K562 (cell line): ENCODE data around the gene ESPN. TPM values are rescaled to one million over a fixed set of nuclear protein-coding genes. Genes with fewer than 3 reads are reported as not detected.

Source experiments
- CBX3 ChIP-seq, 2 experiments: IDR thresholded peaks; 1 replicate in 1 of 2; 2 replicates in 1 of 2; pipeline ENCODE4 v1.6.1; 2012; ENCODE audit warnings: inconsistent platforms in 2 of 2, low read length in 2 of 2, borderline replicate concordance in 1 of 2, control low read depth in 1 of 2
- CEBPG ChIP-seq, 3 experiments: fragments of 200-800 bp in 1 of 3; sonication (Bioruptor generic) in 1 of 3; sonication (generic) in 1 of 3; formaldehyde crosslinking in 1 of 3; IDR thresholded peaks in 2 of 3; conservative IDR thresholded peaks in 1 of 3; 2 replicates each; pipeline versions ENCODE4 v1.6.1 to v1.8.0; 2016 to 2022; ENCODE audit warnings: missing compliant biosample characterization in 2 of 3, missing genetic modification characterization in 2 of 3, mild to moderate bottlenecking in 1 of 3, missing genetic modification reagents in 1 of 3
- CTBP1 ChIP-seq: fragments of 450-650 bp; IDR thresholded peaks from 2 replicates; pipeline ENCODE4 v1.6.1; 2016; ENCODE audit warnings: borderline replicate concordance
- CXXC5 ChIP-seq: fragments of 250-450 bp; sonication (Bioruptor Pico); IDR thresholded peaks from 2 replicates; pipeline ENCODE4 v1.8.0; 2022; ENCODE audit warnings: inconsistent platforms, mild to moderate bottlenecking, moderate library complexity
- ELF2 ChIP-seq: fragments of 250-450 bp; sonication (Bioruptor Pico); IDR thresholded peaks from 2 replicates; pipeline ENCODE4 v1.5.0; 2021; ENCODE audit warnings: mild to moderate bottlenecking
- FOXJ3 ChIP-seq: sonication (generic); formaldehyde crosslinking; IDR thresholded peaks from 2 replicates; pipeline ENCODE4 v1.4.0; 2020; ENCODE audit warnings: mild to moderate bottlenecking, missing genetic modification reagents
- FOXK1 ChIP-seq: sonication (generic); formaldehyde crosslinking; IDR thresholded peaks from 2 replicates; pipeline ENCODE4 v1.8.0; 2022; ENCODE audit warnings: missing genetic modification reagents, mild to moderate bottlenecking, borderline replicate concordance
- KLF1 ChIP-seq: fragments of 450-650 bp; IDR thresholded peaks from 2 replicates; pipeline ENCODE4 v1.6.1; 2016; ENCODE audit warnings: missing genetic modification characterization, missing compliant biosample characterization
- NRF1 ChIP-seq, 2 experiments: fragments of 450-650 bp; IDR thresholded peaks in 1 of 2; conservative IDR thresholded peaks in 1 of 2; 2 replicates each; pipeline ENCODE4 v1.6.1; 2014; ENCODE audit warnings: mild to moderate bottlenecking in 2 of 2
- PHF20 ChIP-seq: fragments of 450-650 bp; IDR thresholded peaks from 2 replicates; pipeline ENCODE4 v1.6.1; 2018; ENCODE audit not compliant: partially characterized antibody
- PRDM10 ChIP-seq: fragments of 450-650 bp; IDR thresholded peaks from 2 replicates; pipeline ENCODE4 v1.6.1; 2018; ENCODE audit not compliant: partially characterized antibody
- RCOR1 ChIP-seq, 2 experiments: IDR thresholded peaks; 2 replicates each; pipeline ENCODE4 v1.6.1; 2012; ENCODE audit warnings: low read depth in 2 of 2, low read length in 2 of 2, borderline replicate concordance in 1 of 2, improper control_type of control experiment in 1 of 2
- TOE1 ChIP-seq, 2 experiments: fragments of 450-650 bp in 1 of 2; sonication (generic) in 1 of 2; formaldehyde crosslinking in 1 of 2; IDR thresholded peaks; 2 replicates each; pipeline versions ENCODE4 v1.7.1 to v1.8.0; 2016 to 2022; ENCODE audit warnings: borderline replicate concordance in 2 of 2, mild to moderate bottlenecking in 2 of 2, antibody characterized with exemption in 1 of 2, inconsistent platforms in 1 of 2, low read depth in 1 of 2, missing genetic modification reagents in 1 of 2, moderate library complexity in 1 of 2
- ZZZ3 ChIP-seq: fragments of 450-650 bp; IDR thresholded peaks from 2 replicates; pipeline ENCODE4 v1.6.1; 2016; ENCODE audit warnings: antibody characterized with exemption, mild to moderate bottlenecking, moderate library complexity
- polyA plus RNA-seq, 8 experiments: library from polyadenylated mRNA; depleted of rRNA in 4 of 8; stranded (reverse) in 5 of 8; unstranded in 3 of 8; fragments of >200 nt; fragmentation: Nextera tagmentation in 2 of 8; fragmentation: Illumina TruSeq in 1 of 8; extraction: Ambion mirVana in 2 of 8; extraction: Trizol in 1 of 8; gene quantifications; 2 replicates each; pipeline versions ENCODE4 v1.2.1 to v1.2.3, GENCODE V29; 2011 to 2014; ENCODE audit warnings: inconsistent platforms in 1 of 8, missing spikeins in 1 of 8
- total RNA-seq, 7 experiments: library from RNA; depleted of rRNA in 6 of 7; stranded (reverse); fragments of >200 nt in 6 of 7; fragmentation: Illumina TruSeq in 2 of 7; extraction: Trizol in 2 of 7; gene quantifications; 2 replicates each; pipeline versions ENCODE4 v1.2.1 to v1.2.3, GENCODE V29; 2011 to 2021; ENCODE audit warnings: low replicate concordance in 1 of 7
- TF ChIP-seq, protein P1 (sequence below), 2 experiments: fragments of 450-650 bp; IDR thresholded peaks; 2 replicates each; pipeline ENCODE4 v1.6.1; 2016

Gene ESPN
- total and polyA plus RNA-seq, 9 of the 15 experiments (the other 6 are each of a cell fraction or from before 2014, with no cell fraction given), result 0.07 to 1.2 (median 0.45) TPM; not detected in 3

DNA sequence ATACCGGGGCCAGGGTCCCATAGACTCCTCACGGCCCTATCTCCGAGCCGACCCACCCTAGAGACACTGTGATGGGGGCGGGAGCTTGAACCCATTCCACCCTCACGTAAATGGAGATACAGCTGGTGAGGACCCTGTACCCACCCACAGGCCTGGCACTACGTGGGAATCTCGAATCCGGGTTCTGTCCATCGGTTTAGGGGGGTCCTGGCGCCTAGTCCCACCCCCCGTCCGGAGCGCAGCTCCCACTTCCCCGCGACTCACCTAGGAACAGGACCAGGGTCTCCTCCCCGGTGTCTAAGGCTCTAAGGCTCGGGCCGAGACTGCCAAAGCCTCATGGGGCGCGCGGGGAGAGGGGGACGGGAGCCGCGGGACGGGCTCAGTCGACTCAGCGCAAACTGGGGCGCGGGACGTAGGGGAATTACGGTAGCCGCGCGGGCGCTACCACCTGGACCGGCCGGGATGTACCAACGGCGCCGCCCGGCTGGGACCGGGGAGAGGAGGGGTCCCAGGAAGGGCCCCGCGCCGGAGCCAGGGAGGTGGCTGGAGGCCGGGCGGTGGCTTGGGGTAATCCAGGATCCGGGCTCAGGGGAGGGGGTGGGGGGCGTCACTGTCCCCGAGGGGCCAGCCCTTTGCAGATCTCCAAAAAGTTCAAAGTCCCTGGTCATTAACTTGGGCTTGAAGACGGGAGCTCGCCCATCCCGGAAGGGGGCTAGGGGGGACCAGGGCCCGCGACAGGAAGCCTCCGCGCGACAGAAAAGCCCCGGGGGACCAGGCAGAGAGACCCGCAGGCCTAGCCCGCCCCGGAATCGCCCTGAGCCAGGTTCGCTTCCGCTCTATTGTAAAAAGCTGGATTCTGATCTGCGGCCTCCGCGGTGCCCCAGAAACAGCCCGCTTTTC, 65.9 kb downstream of the ESPN start (continued):
- TF ChIP-seq CEBPG (CRISPR knock-in tag; IDR thresholded peaks at IDR 0.05), result no peak
- no peak for TF ChIP-seq CEBPG (tag; conservative IDR thresholded peaks at IDR 0.05 in 1 of 2, IDR thresholded peaks at IDR 0.05 in 1 of 2)
- TF ChIP-seq ELF2 (CRISPR knock-in tag), result no peak
- TF ChIP-seq CBX3 (IDR thresholded peaks at IDR 0.05; ENCODE audit: borderline replicate concordance in 1 of 2, low read length in 2 of 2), result no peak
- peak; percentile 35 for TF ChIP-seq PHF20
- TF ChIP-seq, protein P1, sequence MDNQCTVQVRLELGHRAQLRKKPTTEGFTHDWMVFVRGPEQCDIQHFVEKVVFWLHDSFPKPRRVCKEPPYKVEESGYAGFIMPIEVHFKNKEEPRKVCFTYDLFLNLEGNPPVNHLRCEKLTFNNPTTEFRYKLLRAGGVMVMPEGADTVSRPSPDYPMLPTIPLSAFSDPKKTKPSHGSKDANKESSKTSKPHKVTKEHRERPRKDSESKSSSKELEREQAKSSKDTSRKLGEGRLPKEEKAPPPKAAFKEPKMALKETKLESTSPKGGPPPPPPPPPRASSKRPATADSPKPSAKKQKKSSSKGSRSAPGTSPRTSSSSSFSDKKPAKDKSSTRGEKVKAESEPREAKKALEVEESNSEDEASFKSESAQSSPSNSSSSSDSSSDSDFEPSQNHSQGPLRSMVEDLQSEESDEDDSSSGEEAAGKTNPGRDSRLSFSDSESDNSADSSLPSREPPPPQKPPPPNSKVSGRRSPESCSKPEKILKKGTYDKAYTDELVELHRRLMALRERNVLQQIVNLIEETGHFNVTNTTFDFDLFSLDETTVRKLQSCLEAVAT (IDR thresholded peaks at IDR 0.05), result no peak
- peak; percentile 31; the same call in 1 of the 2 replicates for TF ChIP-seq CXXC5 (CRISPR knock-in tag)
- no peak for TF ChIP-seq ZZZ3
- no peak; a peak in 2 of 4 replicates for TF ChIP-seq NRF1 (conservative IDR thresholded peaks at IDR 0.05 in 1 of 2, IDR thresholded peaks at IDR 0.05 in 1 of 2)
- TF ChIP-seq FOXK1, result no peak
- TF ChIP-seq RCOR1 (IDR thresholded peaks at IDR 0.05; ENCODE audit: borderline replicate concordance in 1 of 2, low read depth in 2 of 2, low read length in 2 of 2), result 0 out of 4 replicates have a peak, but pooled peaks of 1 of the 2 experiments have one; percentile 11
- no peak for TF ChIP-seq KLF1
- TF ChIP-seq FOXJ3, result no peak
- 0 out of 2 replicates have a peak, but pooled peaks have one; percentile 50 for TF ChIP-seq TOE1 (IDR thresholded peaks at IDR 0.05; ENCODE audit: borderline replicate concordance)
- no peak for TF ChIP-seq TOE1 (CRISPR knock-in tag; IDR thresholded peaks at IDR 0.05; ENCODE audit: borderline replicate concordance, low read depth)
- TF ChIP-seq PRDM10, result peak; percentile 99
- TF ChIP-seq CTBP1, result peak; percentile 23; the same call in 1 of the 2 replicates
